ENCODE results near the gene ENO1. TPM values are rescaled to one million over a fixed set of nuclear protein-coding genes. Genes with fewer than 3 reads are reported as not detected.

The ENO1 gene
- total and polyA plus RNA-seq, 9 of the 15 experiments (the other 6 are each of a cell fraction or from before 2014, with no cell fraction given), result 2,249 to 7,472 (median 2,868) TPM

GRCh38 chr1:8873506-8874229 is 4.8 kb downstream of the ENO1 start (continued):
- TF ChIP-seq PCBP1 (IDR thresholded peaks at IDR 0.05; ENCODE audit: low read depth, low read length, poor library complexity, severe bottlenecking) (no peak), DIDO1 (tag; IDR thresholded peaks at IDR 0.05; ENCODE audit: low read depth) (no peak), ELF4 (CRISPR knock-in tag; IDR thresholded peaks at IDR 0.05) (no peak), MAFF (IDR thresholded peaks at IDR 0.05; ENCODE audit: low read length) (peak; percentile 74; the same call in 1 of the 2 replicates), ETV5 (CRISPR knock-in tag; IDR thresholded peaks at IDR 0.05; ENCODE audit: low read depth) (no peak), KLF1 (tag; IDR thresholded peaks at IDR 0.05) (no peak), XRCC3 (IDR thresholded peaks at IDR 0.05) (no peak), ZNF431 (CRISPR knock-in tag; IDR thresholded peaks at IDR 0.05) (no peak), RBFOX2 (IDR thresholded peaks at IDR 0.05; ENCODE audit: low read depth, low read length) (peak; percentile 53; the same call in 1 of the 2 replicates), ELK3 (CRISPR knock-in tag; IDR thresholded peaks at IDR 0.05) (no peak), RNF219 (CRISPR knock-in tag; IDR thresholded peaks at IDR 0.05) (no peak), ZNF174 (CRISPR knock-in tag; IDR thresholded peaks at IDR 0.05) (no peak), PML (IDR thresholded peaks at IDR 0.05; ENCODE audit: low read length) (no peak), ZFP91 (CRISPR knock-in tag; IDR thresholded peaks at IDR 0.05) (no peak), SMARCA5 (IDR thresholded peaks at IDR 0.05) (no peak), GTF2A2 (tag; IDR thresholded peaks at IDR 0.05) (no peak), NBN (IDR thresholded peaks at IDR 0.05; ENCODE audit: low read depth) (no peak), MXI1 (IDR thresholded peaks at IDR 0.05; ENCODE audit: low read depth, low read length) (no peak)
- TF ChIP-seq, protein P1, sequence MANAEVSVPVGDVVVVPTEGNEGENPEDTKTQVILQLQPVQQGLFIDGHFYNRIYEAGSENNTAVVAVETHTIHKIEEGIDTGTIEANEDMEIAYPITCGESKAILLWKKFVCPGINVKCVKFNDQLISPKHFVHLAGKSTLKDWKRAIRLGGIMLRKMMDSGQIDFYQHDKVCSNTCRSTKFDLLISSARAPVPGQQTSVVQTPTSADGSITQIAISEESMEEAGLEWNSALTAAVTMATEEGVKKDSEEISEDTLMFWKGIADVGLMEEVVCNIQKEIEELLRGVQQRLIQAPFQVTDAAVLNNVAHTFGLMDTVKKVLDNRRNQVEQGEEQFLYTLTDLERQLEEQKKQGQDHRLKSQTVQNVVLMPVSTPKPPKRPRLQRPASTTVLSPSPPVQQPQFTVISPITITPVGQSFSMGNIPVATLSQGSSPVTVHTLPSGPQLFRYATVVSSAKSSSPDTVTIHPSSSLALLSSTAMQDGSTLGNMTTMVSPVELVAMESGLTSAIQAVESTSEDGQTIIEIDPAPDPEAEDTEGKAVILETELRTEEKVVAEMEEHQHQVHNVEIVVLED (CRISPR knock-in tag; IDR thresholded peaks at IDR 0.05), result no peak
- TF ChIP-seq, protein P2, sequence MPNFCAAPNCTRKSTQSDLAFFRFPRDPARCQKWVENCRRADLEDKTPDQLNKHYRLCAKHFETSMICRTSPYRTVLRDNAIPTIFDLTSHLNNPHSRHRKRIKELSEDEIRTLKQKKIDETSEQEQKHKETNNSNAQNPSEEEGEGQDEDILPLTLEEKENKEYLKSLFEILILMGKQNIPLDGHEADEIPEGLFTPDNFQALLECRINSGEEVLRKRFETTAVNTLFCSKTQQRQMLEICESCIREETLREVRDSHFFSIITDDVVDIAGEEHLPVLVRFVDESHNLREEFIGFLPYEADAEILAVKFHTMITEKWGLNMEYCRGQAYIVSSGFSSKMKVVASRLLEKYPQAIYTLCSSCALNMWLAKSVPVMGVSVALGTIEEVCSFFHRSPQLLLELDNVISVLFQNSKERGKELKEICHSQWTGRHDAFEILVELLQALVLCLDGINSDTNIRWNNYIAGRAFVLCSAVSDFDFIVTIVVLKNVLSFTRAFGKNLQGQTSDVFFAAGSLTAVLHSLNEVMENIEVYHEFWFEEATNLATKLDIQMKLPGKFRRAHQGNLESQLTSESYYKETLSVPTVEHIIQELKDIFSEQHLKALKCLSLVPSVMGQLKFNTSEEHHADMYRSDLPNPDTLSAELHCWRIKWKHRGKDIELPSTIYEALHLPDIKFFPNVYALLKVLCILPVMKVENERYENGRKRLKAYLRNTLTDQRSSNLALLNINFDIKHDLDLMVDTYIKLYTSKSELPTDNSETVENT (CRISPR knock-in tag; IDR thresholded peaks at IDR 0.05), result no peak
